ENCODE data around the gene CDCA3.

CDCA3 gene

DNA sequence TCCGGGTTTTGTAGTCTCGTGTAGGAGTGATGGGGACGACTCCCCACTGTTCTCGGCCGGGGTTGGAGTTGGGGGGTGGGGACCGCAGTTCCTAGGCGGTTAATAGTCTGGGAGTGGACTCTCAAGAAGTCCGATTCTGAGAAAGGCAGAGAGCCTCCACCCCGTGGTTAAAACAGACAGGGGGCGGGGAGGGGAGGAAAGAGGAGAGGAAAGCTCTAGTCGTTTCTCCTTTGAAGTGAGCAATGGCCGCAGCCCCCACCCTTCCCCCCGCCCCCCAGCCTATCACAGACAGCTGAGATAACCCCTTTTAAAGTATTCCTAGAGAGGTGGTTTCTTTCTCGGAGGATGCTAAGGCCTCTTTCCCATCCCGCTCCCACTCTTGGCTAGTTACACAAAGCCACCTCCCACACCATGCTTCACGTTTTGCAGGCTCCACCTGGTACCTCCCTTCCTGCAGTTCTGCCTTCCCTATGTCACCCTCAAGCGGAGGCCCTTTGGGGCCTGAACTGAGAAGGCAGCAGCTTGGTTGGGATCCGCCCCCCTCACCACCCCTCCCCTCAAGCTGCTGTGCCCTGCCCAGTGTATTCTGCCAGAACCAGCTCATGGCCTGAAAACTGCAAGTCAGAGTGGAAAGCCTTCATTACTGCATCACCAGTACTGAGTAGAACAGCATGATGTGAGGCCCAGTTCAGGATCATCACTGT is 1.7 kb upstream of the CDCA3 start:
- DNase-seq = no peak

DNA sequence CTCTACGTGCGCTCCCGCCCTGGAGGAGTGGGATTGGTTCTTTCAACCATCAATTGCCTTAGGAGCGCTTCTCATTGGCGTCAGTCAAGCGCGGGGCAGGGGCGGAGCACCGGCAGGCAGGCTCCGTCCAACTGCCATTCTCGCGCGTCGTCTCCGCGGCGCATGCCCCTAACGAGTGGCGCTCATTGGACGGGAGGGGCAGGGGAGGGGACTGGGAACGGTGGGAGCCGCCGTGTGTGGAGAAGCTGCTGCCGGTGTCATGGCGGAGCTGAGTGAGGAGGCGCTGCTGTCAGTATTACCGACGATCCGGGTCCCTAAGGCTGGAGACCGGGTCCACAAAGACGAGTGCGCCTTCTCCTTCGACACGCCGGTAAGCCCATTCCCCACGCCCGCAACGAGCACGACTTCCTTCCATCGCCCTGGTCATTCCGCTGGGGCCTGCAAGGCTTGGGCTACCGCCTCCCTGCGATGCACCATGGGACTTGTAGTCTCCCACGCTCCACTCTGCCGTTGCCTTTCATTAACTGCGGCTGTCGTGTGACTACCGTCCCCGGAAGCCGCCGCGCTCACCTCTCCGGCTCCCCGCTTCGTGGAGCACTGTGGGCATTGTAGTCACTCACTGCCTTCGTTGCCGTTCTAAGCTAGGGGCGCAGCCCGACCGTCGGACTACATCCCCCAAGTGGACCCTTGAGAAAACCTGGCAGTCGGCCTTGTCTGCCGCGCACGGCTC is 1.0 kb upstream of the CDCA3 start, which contains the start of gene USP5:
Gene USP5, plus strand, starts transcription at position 230 of the 730 bp plus-strand sequence. Its CDS starts 30 bp downstream, at position 260.
- peak; percentile 97 for DNase-seq

DNA sequence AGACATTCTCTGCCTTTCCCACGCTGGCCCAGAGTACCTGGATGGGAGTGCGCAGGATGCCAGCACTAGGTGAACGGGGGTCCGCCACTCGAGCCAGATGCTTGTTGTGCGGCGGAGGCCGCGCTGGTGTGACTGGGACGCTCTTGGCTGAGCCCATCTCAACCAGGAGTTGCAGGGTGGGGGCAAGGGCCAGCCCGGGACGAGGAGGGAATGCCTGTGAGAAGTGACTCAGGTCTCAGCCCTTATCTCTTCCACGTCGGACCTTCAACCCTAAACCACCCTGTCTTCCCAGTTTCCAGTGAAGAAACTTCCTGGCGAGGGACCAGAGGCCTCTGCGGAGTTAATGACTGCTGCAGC is 312 bp downstream of the CDCA3 start:
- no peak for DNase-seq

DNA sequence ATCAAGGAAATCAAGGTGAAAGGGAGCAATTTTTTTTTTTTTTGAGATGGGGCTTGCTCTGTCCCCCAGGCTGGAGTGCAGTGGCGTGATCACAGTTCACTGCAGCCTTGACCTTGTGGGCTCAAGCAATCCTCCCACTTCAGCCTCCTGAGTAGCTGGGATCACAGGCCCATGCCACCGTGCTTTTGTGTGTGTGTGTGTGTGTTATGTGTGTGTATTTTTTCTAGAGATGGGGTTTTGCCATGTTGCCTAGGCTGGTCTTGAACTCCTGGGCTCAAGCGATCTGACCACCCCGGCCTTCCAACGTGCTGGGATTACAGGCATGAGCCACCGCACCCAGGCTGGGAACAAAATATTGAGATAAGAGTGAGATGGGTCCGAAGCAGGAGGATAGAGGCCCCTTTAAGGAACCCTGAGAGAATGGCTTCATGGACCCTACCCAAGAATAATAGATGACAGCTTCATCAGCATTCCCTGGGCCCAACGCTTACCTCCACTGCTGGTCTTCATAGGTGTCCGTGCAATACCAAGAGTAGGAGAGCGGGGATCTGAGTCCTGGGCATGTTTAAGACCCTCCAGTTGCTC is 1.0 kb downstream of the CDCA3 start:
- no peak for DNase-seq

DNA sequence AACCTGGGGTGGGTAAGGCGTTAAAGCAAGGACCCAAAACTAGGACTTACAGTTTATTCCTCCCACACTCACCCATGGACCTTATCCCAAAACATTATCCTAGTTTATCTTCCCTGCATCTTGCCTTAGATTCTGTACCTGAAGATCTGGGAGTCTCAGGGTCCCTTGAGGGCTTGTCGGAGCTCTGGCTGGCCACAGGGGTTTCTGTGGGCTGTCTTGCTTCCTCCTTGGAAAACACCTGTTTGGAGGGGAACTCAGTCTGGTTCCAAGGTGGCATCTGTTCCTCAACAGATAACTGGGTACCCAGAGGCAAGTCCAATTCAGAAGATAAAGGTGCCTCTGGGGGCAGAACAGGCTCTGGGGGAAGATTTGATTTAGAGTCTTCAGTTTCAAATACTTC is 1.7 kb downstream of the CDCA3 start:
- DNase-seq = no peak

DNA sequence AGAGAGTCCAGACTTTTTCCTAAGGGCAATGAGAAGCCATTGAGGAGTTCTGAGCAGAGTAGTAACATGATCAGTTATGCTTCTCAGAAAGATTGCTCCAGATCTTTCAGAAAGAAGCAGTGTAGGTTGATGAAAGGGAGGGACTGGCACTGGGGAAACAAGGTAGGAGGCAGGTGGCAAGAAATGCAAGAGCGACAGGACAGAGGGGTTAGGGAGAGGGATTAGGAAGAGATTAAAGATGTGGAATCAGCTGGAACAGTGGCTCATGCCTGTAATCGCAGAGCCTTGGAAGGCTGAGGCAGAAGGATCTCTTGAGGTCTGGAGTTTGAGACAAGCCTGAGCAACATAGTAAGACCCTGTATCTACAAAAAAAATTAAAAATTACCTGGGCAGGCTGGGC is 3.4 kb downstream of the CDCA3 start:
- no peak for DNase-seq

DNA sequence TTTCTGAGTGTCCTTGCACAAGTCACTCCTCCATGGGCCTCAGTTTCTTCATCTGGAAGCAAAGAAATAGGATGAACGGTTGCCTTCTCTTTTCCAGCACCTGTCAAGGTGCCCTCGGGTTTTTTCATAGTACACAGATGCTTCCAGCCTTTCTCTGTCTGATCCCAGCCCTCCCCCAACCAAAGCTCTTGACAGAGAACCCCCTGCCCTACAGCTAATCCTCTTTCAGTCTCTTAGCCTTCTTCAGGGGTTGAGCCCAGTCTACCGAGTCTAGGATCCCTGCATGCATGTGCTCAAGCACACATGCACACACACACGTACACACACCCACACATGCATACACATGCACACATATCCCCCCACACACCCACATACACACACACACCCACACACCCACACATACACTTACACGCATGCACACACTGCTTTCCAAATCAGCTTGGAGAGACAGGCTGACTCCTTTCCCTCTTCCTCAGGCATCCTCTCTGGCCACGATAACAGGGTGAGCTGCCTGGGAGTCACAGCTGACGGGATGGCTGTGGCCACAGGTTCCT is 4.7 kb downstream of the CDCA3 start:
- no peak for DNase-seq

DNA sequence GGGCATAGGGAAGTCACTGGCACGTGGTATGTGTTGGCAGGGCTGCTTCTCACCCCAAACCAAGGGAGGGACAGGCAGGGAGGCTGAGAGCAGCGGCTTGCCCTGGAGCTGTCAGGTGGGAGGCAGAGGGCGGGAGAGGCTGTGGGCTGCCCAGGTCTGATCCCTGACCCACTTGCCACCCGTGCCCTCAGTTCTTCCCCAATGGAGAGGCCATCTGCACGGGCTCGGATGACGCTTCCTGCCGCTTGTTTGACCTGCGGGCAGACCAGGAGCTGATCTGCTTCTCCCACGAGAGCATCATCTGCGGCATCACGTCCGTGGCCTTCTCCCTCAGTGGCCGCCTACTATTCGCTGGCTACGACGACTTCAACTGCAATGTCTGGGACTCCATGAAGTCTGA is 5.7 kb downstream of the CDCA3 start:
- DNase-seq = no peak

DNA sequence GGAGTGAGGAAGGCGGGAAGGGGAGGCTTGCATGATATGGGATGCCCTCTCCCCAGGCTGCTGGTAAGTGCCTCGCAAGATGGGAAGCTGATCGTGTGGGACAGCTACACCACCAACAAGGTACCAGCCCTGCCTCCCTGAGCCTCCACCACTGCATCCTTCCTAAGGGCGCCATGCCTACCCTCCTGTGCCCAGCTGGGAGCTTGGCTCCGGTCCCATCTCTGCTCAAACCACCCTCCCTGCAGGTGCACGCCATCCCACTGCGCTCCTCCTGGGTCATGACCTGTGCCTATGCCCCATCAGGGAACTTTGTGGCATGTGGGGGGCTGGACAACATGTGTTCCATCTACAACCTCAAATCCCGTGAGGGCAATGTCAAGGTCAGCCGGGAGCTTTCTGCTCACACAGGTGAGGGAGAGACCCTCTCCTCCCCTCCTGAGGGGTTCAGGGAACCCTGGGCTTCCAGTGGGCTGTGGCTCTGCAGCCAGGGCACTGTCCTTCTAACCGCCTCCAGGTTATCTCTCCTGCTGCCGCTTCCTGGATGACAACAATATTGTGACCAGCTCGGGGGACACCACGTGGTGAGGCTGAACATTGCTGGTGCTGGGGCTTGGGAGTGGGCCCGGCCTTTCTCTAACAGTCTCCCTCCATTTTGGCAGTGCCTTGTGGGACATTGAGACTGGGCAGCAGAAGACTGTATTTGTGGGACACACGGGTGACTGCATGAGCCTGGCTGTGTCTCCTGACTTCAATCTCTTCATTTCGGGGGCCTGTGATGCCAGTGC is 7.8 kb downstream of the CDCA3 start:
- DNase-seq = no peak

DNA sequence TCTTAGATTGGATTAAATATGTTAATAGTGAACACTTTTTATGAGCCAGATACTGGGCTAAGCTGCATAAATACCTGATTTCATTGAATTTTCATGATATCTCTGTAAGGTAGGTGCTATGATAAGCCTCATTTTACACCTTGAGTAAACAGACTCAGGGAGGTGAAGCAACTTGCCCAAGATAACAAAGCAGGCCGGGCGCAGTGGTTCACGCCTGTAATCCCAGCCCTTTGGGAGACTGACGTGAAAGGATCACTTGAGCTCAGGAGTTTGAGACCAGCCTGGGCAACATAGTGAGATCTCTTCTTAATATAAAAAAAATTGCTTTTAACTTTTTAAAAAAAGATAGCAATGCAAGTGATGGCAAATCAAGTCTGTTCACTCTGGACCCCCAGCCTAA is 9.0 kb downstream of the CDCA3 start:
- no peak for DNase-seq

DNA sequence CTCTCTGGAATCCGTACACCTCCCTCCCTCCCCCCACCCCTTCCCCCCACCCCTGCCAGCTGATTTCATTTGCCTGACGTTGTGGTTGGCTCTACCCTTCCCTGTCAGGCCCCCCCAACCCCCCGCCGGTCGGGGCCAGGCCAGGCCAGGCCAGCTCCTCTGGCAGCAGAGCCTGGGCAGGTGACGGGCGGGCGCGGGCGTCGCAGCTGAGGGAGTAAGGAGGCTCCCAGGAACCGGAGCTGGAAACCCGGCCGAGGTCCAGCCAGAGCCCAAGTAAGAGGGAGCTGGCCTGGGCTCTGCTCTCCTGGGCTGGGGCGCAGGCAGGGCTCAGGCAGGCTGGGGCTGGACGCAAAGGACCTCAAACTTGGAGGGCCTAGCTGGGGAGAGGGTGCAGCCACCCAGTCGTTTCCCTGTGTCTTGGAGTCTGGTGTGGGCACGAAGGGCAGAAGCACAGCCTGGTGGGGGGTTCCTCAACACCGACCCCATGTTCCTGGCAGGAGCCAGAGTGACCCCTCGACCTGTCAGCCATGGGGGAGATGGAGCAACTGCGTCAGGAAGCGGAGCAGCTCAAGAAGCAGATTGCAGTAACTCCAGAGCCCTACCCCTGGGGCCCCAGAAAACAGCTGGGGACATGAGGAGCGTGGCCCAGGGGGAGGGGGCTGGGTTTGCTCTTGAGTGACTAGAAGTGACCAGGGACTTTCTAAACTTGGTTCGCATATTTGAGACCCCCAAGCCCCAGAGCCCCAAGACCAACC is 10.1 kb downstream of the CDCA3 start, which contains the start of gene GNB3:
Gene GNB3, plus strand, starts transcription at position 165 of the 755 bp plus-strand sequence. Its CDS starts 363 bp downstream, at position 528.
- no peak for DNase-seq

DNA sequence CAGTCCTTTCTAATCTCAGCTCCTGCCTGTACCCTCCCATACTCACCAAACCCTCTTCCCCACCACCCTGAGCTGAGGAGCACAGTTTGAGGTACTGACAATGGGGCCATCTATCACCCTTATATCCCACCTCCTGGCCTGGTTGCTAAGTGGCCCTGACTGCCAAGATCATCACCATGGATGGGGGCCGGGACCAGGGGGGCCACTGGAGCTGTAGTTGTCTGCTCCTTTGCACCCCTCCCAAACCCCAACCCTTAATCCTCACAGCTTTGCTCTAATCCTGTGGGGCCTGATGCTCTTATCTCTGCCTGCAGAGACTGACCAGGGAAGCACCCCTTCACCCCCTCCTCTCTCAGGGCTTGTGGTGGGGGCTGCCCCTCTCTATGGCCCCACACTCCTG is 10.8 kb downstream of the CDCA3 start:
- DNase-seq = no peak

DNA sequence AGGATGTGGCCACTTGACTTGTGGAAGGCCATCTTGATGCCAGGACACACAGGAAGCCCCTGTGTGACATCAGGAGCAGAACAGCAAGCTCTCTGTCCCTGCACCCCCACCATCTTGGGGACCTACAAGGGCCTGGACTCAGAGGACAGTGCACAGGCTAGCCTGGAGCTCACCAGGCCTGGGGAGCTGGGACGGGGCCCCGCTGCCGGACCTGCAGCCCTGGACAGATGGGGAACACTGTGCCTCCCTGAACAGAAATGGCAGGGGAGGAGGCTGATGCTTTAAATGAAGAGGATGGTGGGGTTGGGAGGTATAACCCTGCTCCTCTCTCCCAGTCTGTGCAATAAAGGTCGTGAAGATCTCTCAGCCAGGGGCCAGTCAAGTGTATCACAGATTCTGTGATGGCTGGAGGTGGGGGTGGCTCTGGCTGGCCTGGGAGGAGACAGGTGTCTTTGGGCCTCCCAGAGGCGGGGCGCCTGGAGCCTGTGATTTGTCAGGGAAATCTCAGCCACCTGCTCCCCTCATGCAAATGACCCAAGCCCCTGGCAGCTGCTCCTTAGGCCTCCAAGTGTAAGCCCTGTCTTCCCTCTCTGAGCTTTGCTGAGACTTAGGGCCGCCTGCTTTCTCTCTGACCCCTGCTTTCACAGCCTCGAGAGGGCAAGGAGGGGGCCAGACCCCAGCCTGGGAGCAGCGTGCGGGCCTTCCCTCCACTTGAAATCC is 11.4 kb downstream of the CDCA3 start:
- DNase-seq = no peak

DNA sequence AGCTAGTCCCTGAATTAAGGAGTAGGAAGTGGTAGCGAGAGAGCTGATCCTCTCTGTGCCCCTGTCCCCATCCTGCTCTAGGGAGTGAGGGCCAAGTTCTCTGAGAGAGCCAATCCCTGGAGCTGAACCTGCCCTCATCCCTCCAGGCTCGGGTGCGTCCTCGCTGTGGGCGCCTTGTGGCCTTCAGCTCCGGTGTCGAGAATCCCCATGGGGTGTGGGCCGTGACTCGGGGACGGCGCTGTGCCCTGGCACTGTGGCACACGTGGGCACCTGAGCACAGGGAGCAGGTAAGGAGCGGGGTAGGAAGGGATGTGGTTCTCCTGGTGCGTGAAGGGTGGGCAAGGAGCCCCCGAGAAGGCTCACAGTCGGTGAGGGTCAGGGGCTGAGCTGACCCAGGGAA is 12.2 kb downstream of the CDCA3 start:
- DNase-seq = no peak

DNA sequence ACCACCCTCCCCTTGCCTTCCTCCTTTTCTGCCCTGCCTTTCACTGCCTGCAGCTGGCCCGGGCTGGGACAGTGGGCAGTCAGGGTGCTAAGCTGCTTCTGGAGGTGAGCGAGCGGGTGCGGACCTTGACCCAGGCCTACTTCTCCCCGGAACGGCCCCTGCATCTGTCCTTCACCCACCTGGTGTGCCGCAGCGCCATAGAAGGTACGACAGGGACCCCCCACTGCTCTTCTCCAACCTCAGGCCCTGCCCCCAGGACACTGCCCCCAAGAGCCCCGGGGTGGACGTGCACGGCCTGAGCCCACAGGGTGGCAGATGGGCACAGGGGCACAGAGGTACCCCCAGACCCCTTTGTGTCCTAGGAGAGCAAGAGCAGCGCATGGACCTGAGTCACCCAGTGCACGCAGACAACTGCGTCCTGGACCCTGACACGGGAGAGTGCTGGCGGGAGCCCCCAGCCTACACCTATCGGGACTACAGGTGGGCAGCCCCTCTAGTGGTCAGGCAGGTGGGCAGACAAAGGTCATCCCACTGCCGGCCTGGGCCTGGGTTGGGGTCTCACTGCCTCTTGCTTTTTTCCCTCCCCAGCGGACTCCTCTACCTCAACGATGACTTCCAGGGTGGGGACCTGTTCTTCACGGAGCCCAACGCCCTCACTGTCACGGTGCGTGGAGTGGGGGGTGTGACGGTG is 13.6 kb downstream of the CDCA3 start:
- DNase-seq = no peak

DNA sequence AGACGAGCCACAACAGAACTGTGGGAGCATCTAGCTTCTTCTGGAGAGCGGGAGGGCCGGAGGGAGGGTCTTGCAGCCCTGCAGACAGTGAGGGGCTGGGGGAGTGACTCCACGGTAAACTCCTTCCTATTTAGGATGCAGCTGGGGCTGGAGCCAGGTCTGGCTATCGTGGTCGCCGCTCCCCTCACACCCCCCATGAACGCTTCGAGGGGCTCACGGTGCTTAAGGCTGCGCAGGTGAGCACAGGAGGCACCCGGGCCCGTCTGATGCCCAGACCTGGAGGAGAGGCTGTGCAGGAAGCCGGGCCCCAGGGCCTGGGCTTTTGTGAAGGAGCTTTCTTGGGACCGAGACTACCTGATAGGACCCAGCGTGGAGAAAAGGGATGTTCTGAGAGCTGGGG is 14.2 kb downstream of the CDCA3 start:
- DNase-seq = no peak

DNA sequence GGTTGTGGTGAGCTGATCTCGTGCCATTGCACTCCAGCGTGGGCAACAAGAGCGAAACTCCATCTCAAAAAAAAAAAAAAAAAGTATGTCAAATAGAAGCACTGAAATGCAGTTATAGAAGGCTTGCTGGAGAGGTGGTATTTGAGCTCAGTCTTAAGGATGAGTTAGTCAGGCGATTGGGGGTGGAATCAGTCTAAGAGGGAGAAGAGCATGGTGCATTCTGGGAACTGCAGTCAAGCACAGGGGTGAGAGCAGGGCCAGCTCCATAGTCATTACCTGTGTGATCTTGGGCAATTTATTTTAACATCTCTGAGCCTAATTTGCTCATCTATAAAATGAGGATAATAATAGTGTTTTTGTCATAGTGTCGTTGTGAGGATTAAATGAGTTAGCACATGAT is 16.2 kb downstream of the CDCA3 start:
- DNase-seq = peak; percentile 33

DNA sequence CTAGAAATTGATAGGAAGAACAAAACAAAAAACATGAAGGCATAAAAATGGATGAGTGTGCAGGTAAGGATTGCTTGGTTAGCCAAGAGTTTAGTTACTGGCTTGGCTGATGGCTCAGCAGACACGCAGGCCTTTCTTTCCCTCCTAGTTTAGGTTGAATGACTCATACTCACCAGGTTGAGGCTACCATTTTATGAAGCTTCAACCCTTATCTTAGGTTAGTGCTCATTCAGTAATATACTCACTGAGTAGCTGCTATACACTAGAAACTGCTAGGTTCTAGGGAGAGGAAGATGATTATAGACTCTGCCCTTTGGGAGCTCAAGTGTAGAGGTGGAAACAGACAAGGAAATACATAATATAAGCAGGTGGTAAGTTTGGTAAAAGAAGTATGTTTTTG is 16.8 kb downstream of the CDCA3 start:
- DNase-seq = no peak

DNA sequence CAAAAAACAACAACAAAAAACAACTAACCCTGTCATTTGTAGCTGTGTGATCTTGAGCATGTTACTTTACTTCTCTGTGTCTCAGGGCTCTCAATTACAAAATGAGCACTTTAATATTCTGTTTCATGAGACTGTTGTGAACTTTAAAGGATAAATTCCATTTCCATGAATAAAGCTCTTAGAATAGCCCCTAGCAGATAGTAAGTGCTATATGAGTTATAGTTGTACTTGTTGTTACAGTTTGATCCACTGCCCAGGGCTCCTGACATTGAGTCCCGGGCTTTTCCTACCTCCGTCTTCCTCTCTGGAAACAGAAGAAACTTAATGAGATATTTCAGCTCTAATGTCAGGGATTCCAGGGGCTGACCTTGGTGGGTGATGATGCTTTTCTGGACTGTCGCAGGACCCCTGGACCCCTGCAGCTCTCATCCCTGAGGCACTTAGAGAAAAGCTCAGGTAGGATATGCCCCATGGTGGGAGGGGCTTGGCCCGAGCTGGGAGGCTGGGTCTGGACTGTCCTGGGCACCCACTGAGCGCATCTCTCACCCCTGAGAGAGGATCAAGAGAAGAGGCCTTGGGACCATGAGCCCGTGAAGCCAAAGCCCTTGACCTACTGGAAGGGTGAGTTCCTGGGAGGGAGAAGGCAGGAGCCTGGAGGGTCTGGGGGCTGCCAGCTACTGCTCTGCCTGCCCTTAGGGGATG is 17.7 kb downstream of the CDCA3 start:
- DNase-seq = no peak

DNA sequence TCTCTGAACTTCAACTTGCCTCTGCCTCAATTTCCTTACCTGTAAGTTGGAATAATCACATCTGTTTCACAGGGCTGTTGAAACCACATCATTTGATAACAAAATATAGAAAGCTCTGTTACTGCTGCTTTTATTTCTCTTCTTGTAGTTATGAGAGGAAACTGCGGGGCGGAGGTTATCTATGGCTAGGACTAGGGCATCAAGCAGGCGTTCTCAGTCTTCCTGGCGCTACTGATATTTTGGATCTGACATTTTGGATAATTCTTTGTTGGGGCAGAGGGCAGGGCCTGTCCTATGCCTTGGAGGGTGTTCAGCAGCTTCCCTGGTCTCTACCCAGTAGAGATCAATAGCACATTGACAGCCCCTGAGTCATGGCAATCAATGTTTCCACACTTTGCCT is 19.0 kb downstream of the CDCA3 start:
- no peak for DNase-seq
